PFSK-1 (cell line): Measurements from ENCODE around the gene SCMH1.

ENCODE experiments used
- FOXP2 ChIP-seq: optimal IDR thresholded peaks from 2 replicates; pipeline ENCODE3; 2011; ENCODE audit warnings: borderline replicate concordance, control low read depth, inconsistent platforms; ENCODE audit not compliant: insufficient read depth; ENCODE audit errors: extremely low read length, extremely low read depth
- POLR2AphosphoS5 ChIP-seq: IDR thresholded peaks from 2 replicates; pipeline ENCODE4 v1.6.1; 2012; ENCODE audit warnings: low read depth, mild to moderate bottlenecking, control low read depth, low read length, moderate library complexity
- SIN3A ChIP-seq: IDR thresholded peaks from 2 replicates; pipeline ENCODE4 v1.6.1; 2012; ENCODE audit warnings: mild to moderate bottlenecking, low read length, moderate library complexity, borderline replicate concordance; ENCODE audit not compliant: insufficient read depth
- TAF1 ChIP-seq: IDR thresholded peaks from 2 replicates; pipeline ENCODE4 v1.6.1; 2012; ENCODE audit warnings: low read length, control low read depth, borderline replicate concordance; ENCODE audit not compliant: insufficient read depth
- TF ChIP-seq, protein P1 (sequence below), 2 experiments: IDR thresholded peaks; 2 replicates each; pipeline versions ENCODE4 v1.6.1 to v1.8.0; 2011 to 2012; ENCODE audit warnings: low read depth in 2 of 2, low read length in 2 of 2, control low read depth in 1 of 2, inconsistent platforms in 1 of 2, mild to moderate bottlenecking in 1 of 2, moderate library complexity in 1 of 2; ENCODE audit not compliant: insufficient read depth in 1 of 2

SCMH1 gene

DNA sequence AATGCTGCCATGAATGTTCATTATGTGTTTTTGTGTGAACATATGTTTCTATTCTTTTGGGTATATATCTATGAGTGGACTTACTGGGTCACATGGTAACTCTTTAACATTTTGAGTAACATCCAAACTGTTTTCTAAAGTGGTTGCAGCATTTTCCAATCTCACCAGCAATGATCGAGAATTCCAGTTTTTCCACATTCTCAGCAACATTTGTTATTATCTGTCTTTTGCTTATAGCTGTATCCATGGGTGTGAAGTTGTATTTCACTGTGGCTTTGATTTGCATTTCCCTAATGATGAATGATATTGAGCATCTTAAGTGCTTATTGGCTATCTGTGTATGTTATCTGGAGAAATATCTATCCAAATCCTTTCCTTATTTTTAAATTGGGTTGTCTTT, 131.4 kb downstream of the SCMH1 start:
- TF ChIP-seq FOXP2, result no peak

DNA sequence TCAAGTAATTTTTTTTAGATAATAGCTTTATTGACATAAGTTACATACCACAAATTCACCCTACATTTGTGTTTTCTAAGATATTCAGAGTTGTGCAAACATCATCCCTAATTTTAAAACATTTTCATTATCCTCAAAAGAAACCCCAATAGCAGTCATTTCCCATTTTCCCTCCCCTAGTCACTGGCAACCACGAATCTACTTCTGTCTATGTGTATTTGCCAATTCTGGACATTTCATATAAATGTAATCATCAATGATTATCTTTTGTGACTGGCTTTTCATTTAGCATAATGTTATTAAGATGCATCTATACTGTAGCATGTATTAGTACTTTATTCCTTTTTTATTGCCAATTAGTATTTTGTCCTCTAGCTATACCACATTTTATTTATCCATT, 131.8 kb downstream of the SCMH1 start:
- TF ChIP-seq POLR2AphosphoS5 (no peak), FOXP2 (no peak), TAF1 (no peak), SIN3A (no peak)
- TF ChIP-seq, protein P1, sequence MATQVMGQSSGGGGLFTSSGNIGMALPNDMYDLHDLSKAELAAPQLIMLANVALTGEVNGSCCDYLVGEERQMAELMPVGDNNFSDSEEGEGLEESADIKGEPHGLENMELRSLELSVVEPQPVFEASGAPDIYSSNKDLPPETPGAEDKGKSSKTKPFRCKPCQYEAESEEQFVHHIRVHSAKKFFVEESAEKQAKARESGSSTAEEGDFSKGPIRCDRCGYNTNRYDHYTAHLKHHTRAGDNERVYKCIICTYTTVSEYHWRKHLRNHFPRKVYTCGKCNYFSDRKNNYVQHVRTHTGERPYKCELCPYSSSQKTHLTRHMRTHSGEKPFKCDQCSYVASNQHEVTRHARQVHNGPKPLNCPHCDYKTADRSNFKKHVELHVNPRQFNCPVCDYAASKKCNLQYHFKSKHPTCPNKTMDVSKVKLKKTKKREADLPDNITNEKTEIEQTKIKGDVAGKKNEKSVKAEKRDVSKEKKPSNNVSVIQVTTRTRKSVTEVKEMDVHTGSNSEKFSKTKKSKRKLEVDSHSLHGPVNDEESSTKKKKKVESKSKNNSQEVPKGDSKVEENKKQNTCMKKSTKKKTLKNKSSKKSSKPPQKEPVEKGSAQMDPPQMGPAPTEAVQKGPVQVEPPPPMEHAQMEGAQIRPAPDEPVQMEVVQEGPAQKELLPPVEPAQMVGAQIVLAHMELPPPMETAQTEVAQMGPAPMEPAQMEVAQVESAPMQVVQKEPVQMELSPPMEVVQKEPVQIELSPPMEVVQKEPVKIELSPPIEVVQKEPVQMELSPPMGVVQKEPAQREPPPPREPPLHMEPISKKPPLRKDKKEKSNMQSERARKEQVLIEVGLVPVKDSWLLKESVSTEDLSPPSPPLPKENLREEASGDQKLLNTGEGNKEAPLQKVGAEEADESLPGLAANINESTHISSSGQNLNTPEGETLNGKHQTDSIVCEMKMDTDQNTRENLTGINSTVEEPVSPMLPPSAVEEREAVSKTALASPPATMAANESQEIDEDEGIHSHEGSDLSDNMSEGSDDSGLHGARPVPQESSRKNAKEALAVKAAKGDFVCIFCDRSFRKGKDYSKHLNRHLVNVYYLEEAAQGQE (IDR thresholded peaks at IDR 0.05; ENCODE audit: insufficient read depth in 1 of 2, low read depth in 2 of 2, low read length in 2 of 2), result no peak

DNA sequence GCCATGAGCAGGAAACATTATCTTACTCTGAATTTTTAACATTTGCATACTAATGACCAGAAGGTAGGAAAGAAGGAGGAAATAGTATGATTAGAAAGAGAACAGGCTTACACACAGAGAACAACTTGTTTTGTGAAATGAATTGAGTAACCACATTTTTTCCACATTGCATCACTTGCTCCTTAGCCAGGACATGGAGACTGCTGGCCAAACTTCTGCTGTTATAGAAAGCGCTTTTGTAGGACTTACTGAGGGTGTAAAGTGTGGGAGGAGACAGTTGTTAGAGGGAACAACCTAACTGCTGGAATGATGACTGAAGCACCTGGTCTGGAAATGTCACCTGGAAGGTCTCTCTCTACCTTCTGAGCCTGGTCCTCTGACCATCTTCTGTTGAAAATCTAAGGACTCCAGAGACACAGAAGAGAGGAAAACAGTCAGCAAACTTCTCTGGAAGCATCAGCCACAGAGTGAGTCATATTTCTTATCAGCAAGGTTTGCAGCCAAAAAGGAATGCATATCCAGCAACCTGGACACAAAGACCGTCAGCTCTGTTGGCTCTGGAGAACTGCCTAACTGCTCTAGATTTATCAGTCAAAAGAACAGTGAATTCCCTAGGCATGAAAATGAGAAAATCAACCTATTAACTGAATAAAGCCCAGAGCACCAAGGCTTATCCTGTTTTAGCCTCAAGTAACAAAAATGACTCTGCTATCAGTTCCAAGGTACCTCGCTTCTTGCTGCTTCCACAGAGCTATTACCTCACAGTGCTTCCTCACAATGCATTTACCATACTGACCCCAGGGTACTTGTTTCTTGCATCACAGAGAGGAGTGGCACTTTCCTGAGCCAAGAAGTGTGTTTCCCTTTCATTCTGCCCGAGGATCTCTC, 132.6 kb downstream of the SCMH1 start:
- TF ChIP-seq, protein P1 (IDR thresholded peaks at IDR 0.05; ENCODE audit: insufficient read depth in 1 of 2, low read depth in 2 of 2, low read length in 2 of 2), result no peak
- no peak for TF ChIP-seq SIN3A
- no peak for TF ChIP-seq TAF1
- no peak for TF ChIP-seq FOXP2
- TF ChIP-seq POLR2AphosphoS5, result no peak

DNA sequence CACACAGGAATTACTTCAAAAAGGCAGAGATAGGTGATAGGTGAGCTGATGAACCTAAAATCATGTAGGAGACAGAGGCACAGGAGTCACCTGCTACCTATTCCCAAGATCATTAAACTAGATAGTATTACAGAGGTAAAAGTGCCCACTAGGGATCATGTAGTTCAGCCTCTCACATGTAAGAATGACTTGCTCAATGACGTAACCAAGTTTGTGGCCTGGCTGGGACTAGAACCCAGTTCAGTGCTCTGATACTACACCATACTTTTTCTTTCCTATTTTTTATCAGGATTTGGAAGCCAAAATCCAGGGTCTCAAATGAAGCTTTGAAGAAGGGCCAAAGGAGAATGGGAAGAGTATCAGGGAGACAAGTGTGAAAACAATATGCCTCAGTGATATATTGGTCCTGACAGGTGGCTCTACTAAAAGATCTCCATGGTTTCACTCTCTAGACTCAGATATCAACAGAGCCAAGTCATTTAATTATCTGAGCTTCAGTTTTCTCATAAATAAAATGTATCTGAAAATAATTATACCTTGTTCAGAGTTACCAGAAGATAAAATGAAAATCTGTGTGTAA, 133.3 kb downstream of the SCMH1 start:
- TF ChIP-seq POLR2AphosphoS5, result no peak
- TF ChIP-seq, protein P1 (IDR thresholded peaks at IDR 0.05; ENCODE audit: insufficient read depth in 1 of 2, low read depth in 2 of 2, low read length in 2 of 2), result no peak
- no peak for TF ChIP-seq FOXP2
- no peak for TF ChIP-seq TAF1
- no peak for TF ChIP-seq SIN3A

DNA sequence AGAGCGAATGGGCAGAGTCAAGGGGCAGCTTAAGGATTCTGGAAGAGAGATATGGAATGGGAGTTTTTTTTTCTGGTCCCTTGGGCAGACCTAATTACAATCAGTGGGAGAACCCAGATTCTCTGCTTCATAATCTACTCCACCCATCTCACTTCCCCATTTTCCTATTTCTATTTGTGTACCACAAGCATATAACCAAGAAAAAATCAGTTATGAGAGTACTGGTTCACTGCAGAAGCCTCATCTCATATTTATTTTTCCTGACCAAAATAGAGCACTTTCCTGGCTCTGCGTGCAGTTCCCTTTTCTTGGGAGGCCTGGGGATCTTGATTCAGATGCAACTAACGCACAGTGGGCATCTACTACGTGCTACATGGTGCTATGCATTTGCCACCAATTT, 138.3 kb downstream of the SCMH1 start:
- TF ChIP-seq POLR2AphosphoS5, result no peak
- no peak for TF ChIP-seq SIN3A
- TF ChIP-seq TAF1, result no peak
- TF ChIP-seq FOXP2, result no peak

DNA sequence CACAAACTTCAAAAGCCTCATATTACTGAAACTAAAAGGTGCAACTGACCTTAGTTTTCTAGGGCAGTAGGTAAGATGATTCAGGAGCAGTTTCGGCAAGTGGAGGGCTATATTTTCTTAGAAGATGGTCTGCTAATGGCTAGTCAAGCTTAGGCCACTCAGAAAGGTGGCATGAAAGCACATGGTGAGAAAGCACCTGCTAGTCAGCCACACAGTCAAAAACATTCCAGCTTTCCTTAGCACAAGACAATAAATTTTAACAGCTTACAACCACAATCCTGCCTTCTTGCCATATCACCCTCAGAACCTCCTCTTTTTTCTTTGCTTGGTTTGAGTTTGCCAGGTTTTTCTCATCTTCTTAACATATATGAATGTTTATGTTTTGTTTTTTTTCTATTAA, 139.5 kb downstream of the SCMH1 start:
- TF ChIP-seq FOXP2, result no peak
- TF ChIP-seq POLR2AphosphoS5, result no peak
- TF ChIP-seq, protein P1 (IDR thresholded peaks at IDR 0.05; ENCODE audit: insufficient read depth in 1 of 2, low read depth in 2 of 2, low read length in 2 of 2), result no peak
- TF ChIP-seq TAF1, result no peak
- no peak for TF ChIP-seq SIN3A
